Ishikawa (cell line): ENCODE measurements around the gene CDC42EP4.

ENCODE experiments used
- CEBPB ChIP-seq: IDR thresholded peaks from 2 replicates; pipeline ENCODE4 v1.6.1; 2012
- CREB1 ChIP-seq: IDR thresholded peaks from 2 replicates; pipeline ENCODE4 v1.6.1; 2012; ENCODE audit warnings: low read depth
- EGR1 ChIP-seq: IDR thresholded peaks from 2 replicates; pipeline ENCODE4 v1.6.1; 2012
- EP300 ChIP-seq: IDR thresholded peaks from 2 replicates; pipeline ENCODE4 v1.6.1; 2012; ENCODE audit warnings: borderline replicate concordance
- FOXM1 ChIP-seq: IDR thresholded peaks from 2 replicates; pipeline ENCODE4 v1.6.1; 2012; ENCODE audit warnings: low read depth, borderline replicate concordance
- MAX ChIP-seq: IDR thresholded peaks from 2 replicates; pipeline ENCODE4 v1.6.1; 2012
- RAD21 ChIP-seq: IDR thresholded peaks from 2 replicates; pipeline ENCODE4 v1.6.1; 2012; ENCODE audit warnings: low read depth
- TAF1 ChIP-seq: IDR thresholded peaks from 2 replicates; pipeline ENCODE4 v1.6.1; 2012; ENCODE audit warnings: low read depth, mild to moderate bottlenecking
- TEAD4 ChIP-seq: IDR thresholded peaks from 2 replicates; pipeline ENCODE4 v1.6.1; 2012
- YY1 ChIP-seq: IDR thresholded peaks from 2 replicates; pipeline ENCODE4 v1.6.1; 2012; ENCODE audit warnings: low read depth
- ZBTB7A ChIP-seq: IDR thresholded peaks from 2 replicates; pipeline ENCODE4 v1.6.1; 2012; ENCODE audit warnings: low read depth
- TF ChIP-seq, protein P1 (sequence below): IDR thresholded peaks from 2 replicates; pipeline ENCODE4 v1.6.1; 2012; ENCODE audit warnings: low read depth, mild to moderate bottlenecking

GRCh38 chr17:73338566-73339197 lies 26.9 kb upstream of the CDC42EP4 start:
- TF ChIP-seq CEBPB (no peak), RAD21 (no peak), TEAD4 (no peak), FOXM1 (no peak), EGR1 (no peak), YY1 (no peak), CREB1 (no peak), MAX (no peak), EP300 (no peak), TAF1 (no peak), ZBTB7A (no peak)
- TF ChIP-seq, protein P1, sequence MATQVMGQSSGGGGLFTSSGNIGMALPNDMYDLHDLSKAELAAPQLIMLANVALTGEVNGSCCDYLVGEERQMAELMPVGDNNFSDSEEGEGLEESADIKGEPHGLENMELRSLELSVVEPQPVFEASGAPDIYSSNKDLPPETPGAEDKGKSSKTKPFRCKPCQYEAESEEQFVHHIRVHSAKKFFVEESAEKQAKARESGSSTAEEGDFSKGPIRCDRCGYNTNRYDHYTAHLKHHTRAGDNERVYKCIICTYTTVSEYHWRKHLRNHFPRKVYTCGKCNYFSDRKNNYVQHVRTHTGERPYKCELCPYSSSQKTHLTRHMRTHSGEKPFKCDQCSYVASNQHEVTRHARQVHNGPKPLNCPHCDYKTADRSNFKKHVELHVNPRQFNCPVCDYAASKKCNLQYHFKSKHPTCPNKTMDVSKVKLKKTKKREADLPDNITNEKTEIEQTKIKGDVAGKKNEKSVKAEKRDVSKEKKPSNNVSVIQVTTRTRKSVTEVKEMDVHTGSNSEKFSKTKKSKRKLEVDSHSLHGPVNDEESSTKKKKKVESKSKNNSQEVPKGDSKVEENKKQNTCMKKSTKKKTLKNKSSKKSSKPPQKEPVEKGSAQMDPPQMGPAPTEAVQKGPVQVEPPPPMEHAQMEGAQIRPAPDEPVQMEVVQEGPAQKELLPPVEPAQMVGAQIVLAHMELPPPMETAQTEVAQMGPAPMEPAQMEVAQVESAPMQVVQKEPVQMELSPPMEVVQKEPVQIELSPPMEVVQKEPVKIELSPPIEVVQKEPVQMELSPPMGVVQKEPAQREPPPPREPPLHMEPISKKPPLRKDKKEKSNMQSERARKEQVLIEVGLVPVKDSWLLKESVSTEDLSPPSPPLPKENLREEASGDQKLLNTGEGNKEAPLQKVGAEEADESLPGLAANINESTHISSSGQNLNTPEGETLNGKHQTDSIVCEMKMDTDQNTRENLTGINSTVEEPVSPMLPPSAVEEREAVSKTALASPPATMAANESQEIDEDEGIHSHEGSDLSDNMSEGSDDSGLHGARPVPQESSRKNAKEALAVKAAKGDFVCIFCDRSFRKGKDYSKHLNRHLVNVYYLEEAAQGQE: no peak
